GM12872 (cell line): ENCODE results near the gene HMX1.

Experiments
- CTCF ChIP-seq: IDR thresholded peaks from 3 replicates; pipeline ENCODE4 v1.5.1; 2011; ENCODE audit warnings: low read depth, mild to moderate bottlenecking, low read length, moderate library complexity; ENCODE audit not compliant: insufficient read depth

HMX1 gene

GRCh38 chr4:8819473-8820177, 52.0 kb downstream of the HMX1 start:
- no peak for TF ChIP-seq CTCF

GRCh38 chr4:8819019-8819418, 52.6 kb downstream of the HMX1 start:
- TF ChIP-seq CTCF: no peak

GRCh38 chr4:8818063-8818881, 53.4 kb downstream of the HMX1 start:
- TF ChIP-seq CTCF: no peak

GRCh38 chr4:8817813-8818062, 53.9 kb downstream of the HMX1 start:
- no peak for TF ChIP-seq CTCF

- TF ChIP-seq CTCF: no peak
Observed at GRCh38 chr4:8817096-8817812, 54.4 kb downstream of the HMX1 start.
